HG03460 (cell line): ENCODE measurements around the gene LGALS4.
"Not testable (repeated sequence)": the region's sequence is repeated elsewhere in the genome, so short reads cannot be mapped to it uniquely, and the experiment has no call there.

Experiments used
- ATAC-seq: cut with Tn5 transposase; IDR thresholded peaks from one replicate; pipeline ENCODE4 v1.9.1; 2021; ENCODE audit not compliant: unreplicated experiment

Gene LGALS4

DNA sequence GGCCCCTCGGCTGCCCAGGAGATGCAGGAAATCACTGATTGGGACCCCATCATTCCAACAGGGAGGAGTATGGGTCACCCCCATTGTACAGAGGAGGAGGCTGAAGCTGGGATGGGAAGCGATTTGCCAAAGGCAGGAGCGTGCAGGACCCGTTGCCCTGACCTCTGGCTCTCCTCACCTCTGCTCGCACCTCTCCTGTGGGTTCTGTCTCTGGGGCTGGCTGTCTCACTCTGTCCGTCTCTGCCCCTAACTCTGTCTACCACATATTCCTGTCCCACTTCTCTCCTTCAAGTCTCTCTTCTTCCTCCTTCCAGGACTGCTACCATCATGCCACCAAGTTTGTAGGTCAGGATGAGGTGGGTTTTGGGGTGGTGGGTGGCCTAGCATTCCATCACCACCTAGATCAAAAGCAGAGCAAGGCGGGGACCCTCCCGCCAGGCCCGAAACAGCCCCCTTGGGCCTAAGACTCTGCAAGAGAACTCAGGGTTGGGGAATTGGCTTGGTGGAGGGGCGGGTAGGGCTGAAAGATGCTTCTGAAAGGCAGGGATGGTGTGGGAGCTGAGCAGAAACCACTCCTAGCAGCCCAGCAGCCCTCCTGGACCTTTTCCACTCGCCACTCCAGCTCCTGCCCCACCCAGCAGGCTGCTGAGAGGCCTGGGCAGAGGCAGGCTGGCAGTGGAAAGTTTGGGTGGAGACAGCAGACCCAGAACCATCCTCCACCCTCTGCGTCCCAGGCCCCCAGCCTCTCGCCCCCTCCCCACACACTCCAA is 38.4 kb downstream of the LGALS4 start:
- no peak for ATAC-seq

DNA sequence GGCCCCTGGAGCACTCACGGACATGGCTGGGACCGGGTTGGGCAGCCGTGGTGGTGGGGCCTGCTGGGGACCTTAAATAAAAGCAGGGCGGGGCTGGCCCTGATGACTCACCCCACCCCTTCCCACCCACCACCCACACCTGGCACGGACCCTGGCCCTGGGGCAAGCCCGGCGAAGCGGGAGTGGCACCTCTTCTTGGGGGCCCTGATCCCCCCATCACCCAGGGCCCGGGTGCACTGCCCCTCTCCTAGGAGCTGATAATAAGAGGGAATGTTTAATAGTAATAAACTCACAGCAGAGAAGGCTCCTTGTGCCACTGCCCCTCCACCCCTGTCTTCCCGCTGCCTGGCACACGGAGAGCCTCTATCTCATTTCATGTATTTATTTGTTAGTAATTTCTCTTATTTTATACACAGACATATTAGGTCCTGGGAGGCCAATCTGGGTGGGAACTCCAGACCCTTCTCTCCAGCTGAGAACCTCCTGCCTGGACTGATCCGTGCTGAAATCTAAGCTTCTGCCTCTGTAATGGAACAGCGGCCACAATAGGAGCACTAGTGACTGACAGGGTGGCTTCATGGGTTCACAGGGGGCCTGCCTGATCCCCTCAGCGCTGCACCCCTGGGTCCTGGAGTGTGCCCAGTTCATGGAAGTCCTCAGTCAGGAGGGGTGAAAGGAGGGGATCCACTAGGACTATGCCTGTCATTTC is 39.1 kb downstream of the LGALS4 start, which contains the start of gene LGALS7:
LGALS7 (minus strand) TSS at position 49 of the 709 bp plus-strand sequence; CDS start at position 24, 25 bp downstream.
- no peak for ATAC-seq

DNA sequence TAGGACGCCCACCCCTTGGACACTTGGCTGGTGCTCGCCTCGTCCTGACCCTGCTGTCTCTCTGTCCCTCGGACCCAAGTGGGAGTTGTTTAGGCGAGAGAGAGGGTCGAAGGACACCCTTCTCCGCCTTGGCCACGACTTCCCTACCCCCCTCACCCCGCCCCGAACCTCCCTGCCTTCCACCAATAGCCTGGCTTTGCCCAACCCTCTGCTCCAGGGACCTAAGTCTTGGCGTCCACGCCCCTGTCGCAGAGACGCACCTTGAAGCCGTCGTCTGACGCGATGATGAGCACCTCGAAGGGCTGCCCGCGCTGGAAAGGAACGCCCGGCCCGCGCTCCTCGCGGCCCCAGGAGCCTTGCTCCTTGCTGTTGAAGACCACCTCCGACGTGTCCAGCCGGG is 41.2 kb downstream of the LGALS4 start:
- not testable (repeated sequence) for ATAC-seq

DNA sequence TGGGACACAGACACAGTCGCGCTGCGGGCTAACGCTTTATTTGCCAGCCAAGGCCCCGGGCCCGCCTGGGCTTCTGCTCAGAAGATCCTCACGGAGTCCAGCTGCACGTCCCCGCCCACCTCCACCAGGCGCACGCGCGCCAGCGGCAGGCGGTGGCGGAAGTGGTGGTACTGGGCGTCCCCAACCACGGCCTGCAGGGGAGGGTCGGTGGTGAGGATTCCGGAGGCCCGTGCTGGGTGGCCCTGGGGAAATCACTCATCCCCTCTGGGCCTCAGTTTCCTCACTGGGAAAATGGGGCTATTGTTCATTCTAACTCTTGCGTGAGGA is 41.8 kb downstream of the LGALS4 start:
- peak; percentile 55 for ATAC-seq

DNA sequence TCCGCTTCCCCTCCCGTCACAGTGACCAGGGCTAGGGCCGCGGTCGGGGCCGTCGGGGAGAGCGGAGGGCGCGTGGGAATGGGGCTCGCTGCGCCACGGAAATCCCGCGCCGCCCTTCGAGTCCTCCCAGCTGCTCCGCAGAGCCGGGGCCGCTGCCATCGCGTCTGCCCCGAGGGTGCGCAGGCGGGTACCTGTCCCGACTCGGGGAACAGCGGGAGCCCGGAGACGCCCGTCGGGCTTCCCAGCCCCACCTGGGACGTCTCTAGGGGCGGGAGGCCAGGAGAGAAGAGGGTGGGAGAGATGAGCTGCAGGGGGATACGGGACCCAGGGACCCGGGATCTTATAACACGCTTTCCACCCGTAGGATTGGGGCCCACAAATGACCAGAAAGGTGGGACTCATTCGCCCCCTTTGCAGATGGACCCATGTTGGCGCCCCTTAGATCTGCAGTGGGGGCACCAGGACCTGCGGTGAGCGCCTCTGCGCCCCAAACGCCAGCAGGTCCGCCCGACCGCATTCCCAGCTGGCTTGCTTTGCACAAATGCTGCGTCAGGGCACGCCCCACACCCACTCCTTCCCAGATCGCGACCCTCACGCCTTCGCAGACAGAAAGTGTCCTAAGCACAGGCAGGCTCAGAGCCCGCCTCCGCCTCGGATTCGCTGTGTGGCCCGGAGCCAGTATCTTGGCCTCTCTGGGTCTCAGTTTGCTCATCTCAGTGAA is 42.4 kb downstream of the LGALS4 start:
- peak; percentile 23 for ATAC-seq

DNA sequence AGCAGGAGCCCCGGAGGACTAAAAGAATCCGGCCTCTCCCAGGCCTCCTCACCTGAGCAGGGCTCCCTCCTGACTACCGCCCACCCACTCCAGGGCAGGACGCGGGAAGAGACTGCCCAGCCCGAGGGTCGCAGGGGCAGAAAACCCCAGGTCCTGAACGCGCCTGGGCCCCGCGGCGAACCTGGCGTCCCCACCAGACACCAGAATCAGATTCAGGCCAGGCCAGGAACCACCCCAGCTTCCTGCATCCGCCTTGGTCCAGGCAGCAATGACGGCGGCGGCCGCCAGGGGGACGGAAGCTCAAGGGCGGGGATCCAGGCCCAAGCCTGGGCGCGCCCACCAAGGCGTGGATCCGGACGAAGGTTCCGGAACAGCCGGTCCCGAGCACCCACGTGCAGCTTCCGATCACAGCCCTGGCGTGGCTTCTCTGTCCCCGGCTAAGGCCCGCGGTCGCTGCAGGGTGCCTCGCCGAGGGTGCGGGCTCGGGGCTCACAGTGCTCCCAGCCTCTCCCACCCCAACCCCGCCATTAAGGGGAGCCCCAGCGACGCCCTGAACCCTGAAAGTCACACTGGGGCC is 43.0 kb downstream of the LGALS4 start:
- ATAC-seq = peak; percentile 56

DNA sequence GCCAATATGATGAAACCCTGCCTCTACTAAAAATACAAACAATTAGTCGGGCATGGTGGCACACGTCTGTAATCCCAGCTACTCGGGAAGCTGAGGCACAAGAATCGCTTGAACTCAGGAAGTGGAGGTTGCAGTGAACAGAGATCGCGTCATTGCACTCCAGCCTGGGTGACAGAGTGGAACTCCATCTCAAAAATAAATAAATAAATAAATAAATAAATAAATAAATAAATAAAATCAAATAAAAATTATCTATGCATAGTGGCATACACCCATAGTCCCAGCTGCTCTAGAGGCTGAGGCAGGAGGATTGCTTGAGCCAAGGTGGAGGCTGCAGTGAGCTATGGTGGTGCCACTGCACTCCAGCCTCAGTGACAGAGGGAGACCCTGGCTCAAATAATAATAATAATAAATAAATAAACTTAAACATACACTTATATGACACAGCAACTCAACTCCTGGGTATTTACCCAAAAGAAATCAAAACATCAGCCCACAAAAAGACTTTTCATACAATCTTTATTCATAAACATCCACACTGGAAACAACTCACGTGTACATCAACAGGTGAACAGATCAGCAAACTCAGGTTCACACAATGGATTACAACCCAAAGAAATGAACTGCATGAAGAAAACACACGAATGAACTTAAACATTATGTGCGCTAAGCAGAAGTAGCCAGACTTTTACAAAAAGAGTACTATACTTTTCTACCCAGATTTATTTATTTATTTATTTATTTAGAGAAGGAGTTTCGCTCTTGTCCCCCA is 46.3 kb downstream of the LGALS4 start:
- ATAC-seq = no peak

DNA sequence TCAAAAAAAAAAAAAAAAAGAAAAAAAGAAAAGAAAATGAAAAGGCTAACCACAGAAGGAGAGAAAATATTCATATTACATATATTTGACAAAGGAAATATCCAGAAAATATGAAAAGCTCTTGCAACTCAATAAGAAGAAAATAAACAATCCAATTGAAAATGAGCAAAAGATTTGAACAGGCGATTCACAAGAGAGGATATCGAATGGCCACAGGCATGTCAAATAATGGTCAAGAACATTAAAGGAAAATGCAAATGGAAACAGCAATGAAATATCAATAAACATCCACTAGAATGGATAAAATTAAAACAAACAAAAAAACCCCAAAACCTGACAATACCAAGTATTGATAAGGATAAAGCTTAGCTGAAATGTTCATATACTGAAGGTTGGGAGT is 47.5 kb downstream of the LGALS4 start:
- no peak for ATAC-seq

DNA sequence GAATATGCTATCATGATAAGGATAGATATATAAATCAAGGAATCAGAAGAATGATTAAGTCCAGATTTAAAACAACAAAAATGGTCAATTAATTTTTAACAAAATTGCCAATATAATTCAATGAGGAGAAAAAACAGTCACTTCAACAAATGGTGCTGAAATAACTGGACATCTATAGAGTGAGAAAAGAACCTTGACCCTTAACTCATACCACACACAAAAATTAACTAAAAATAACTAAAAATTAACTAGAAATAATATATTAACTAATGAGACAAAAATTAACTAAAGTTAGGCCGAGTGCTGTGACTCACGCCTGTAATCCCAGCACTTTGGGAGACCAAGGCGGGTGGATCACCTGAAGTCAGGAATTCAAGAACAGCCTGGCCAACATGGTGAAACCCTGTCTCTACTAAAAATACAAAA is 48.9 kb downstream of the LGALS4 start:
- no peak for ATAC-seq

DNA sequence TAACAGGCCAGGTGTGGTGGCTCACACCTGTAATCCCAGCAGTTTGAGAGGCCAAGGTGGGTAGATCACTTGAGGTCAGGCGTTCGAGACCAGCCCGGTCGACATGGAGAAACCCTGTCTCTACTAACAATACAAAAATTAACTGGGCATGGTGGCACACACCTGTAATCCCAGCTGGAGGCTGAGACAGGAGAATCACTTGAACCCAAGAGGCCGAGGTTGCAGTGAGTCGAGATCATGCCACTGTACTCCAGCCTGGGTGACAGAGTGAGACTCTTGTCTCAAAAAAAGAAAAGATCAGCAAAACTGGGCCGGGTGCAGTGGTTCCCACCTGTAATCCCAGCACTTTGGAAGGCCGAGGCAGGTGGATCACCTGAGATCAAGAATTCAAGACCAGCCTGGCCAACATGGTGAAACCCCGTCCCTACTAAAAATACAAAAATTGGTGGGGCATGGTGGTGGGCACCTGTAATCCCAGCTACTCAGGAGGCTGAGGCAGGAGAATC is 50.8 kb downstream of the LGALS4 start:
- ATAC-seq = not testable (repeated sequence)

DNA sequence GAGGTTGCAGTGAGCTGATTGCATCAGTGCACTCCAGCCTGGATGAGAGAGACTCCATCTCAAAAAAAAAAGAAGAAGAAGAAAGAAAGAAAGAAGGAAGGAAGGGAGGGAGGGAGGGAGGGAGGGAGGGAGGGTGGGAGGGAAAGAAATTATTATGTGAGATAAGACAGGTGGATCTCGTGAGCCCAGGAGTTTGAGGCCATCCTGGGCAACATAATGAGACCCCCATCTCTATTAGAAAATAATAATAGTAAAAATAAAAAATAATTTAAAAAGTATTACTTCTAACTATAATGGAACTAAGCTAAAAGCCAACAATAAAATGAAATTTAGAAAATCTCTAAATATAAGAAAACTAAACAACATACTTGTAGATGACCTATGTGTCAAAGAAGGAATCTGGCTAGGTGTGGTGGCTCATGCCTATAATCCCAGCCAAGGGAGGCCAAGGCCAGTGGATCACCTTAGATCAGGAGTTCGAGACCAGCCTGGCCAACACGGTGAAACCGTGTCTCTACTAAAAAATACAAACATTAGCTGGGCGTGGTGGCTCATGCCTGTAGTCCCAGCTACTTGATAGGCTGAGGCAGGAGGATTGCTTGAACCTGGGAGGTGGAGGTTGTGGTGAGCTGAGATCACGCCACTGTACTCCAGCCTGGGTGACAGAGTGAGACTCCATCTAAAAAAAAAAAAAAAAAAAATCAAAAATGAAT is 51.8 kb downstream of the LGALS4 start:
- ATAC-seq = not testable (repeated sequence)

DNA sequence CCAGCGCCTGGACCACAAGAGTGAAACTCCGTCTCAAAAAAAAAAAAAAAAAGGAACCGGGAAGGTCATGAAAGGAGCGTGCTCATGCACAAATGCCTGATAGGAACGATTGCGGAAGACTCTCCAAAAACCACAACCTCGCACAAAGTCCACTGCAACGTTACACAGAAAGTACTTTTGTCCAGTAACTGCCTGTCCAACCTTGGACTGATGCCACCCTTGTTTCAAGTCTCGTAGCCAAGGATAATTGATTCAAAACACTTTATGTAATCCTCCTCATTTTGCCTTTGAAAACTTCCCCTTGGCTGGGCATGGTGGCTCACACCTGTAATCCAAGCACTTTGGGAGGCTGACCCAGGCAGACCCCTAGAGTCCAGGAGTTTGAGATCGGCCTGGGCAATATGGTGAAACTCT is 53.1 kb downstream of the LGALS4 start:
- no peak for ATAC-seq

DNA sequence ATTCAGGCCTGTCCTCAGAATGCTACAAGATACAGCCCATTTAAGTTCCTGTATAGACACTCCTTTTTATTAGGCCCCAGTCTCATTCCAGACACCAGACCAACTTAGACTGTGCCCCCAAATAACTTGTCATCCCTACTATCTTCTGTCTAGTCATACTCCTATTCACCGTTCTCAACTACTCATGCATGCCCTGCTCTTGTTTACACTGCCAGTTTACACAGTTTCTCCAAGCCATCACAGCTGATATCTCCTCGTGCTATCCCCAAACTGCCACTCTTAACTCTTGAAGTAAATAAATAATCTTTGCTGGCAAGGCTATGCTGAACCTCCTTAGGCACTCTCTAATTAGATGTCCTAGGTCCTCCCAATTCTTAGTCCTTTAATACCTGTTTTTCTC is 58.5 kb downstream of the LGALS4 start:
- not testable (repeated sequence) for ATAC-seq

DNA sequence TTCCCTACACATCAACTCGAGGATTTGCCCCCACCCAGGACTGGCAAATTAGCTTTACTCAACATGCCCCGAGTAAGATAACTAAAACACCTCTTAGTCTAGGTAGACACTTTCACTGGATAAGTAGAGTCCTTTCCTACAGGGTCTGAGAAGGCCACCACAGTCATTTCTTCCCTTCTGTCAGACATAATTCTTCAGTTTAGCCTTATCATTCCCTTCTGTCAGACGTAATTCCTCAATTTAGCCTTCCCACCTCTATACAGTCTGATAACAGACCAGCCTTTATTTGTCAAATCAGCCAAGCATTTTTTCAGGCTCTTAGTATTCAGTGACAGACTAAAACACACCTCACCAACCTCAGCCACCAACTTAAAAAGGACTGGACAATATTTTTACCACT is 59.0 kb downstream of the LGALS4 start:
- ATAC-seq = not testable (repeated sequence)
